ENCODE measurements around the gene FAM8A1.

The FAM8A1 gene

GRCh38 chr6:17589406-17590096 lies 10.6 kb upstream of the FAM8A1 start:
- TF ChIP-seq REST (IDR thresholded peaks at IDR 0.05; ENCODE audit: insufficient replicate concordance, low read depth), result no peak
- TF ChIP-seq CTCF (IDR thresholded peaks at IDR 0.05; ENCODE audit: insufficient read depth, low read length), result no peak
- TF ChIP-seq GABPA (IDR thresholded peaks at IDR 0.05; ENCODE audit: low read depth), result no peak
- TF ChIP-seq POLR2AphosphoS5 (IDR thresholded peaks at IDR 0.05; ENCODE audit: low read depth), result no peak
- TF ChIP-seq SPI1 (IDR thresholded peaks at IDR 0.05; ENCODE audit: borderline replicate concordance, low read depth), result no peak
- Histone ChIP-seq H3K27ac (replicated peaks) (no peak overlapping the region), H3K27me3 (ENCODE audit: insufficient read depth, poor library complexity, severe bottlenecking) (no peaks in the 10 kb centered on the region), H3K4me3 (replicated peaks; ENCODE audit: insufficient read depth, low read length) (no peak overlapping the region)
- DNase-seq (ENCODE audit: low read depth in 1 of 2, low spot score in 1 of 2), result no peak

GRCh38 chr6:17591287-17591686 lies 8.8 kb upstream of the FAM8A1 start:
- H3K27ac ChIP-seq (replicated peaks), result no peak overlapping the region
- TF ChIP-seq GABPA (IDR thresholded peaks at IDR 0.05; ENCODE audit: low read depth), result no peak
- no peak for TF ChIP-seq POLR2AphosphoS5 (IDR thresholded peaks at IDR 0.05; ENCODE audit: low read depth)
- no peaks in the 10 kb centered on the region for H3K27me3 ChIP-seq (ENCODE audit: insufficient read depth, poor library complexity, severe bottlenecking)
- no peak for DNase-seq (ENCODE audit: low read depth in 1 of 2, low spot score in 1 of 2)
- H3K4me3 ChIP-seq (replicated peaks; ENCODE audit: insufficient read depth, low read length), result no peak overlapping the region

- TF ChIP-seq POLR2AphosphoS5 (IDR thresholded peaks at IDR 0.05; ENCODE audit: low read depth) (no peak), REST (IDR thresholded peaks at IDR 0.05; ENCODE audit: insufficient replicate concordance, low read depth) (no peak), CTCF (IDR thresholded peaks at IDR 0.05; ENCODE audit: insufficient read depth, low read length) (no peak), GABPA (IDR thresholded peaks at IDR 0.05; ENCODE audit: low read depth) (no peak), SPI1 (IDR thresholded peaks at IDR 0.05; ENCODE audit: borderline replicate concordance, low read depth) (no peak)
Measured at GRCh38 chr6:17593246-17593645, 6.9 kb upstream of the FAM8A1 start.

GRCh38 chr6:17596085-17596484 lies 4.0 kb upstream of the FAM8A1 start:
- TF ChIP-seq CTCF (IDR thresholded peaks at IDR 0.05; ENCODE audit: insufficient read depth, low read length) (no peak), POLR2AphosphoS5 (IDR thresholded peaks at IDR 0.05; ENCODE audit: low read depth) (no peak), GABPA (IDR thresholded peaks at IDR 0.05; ENCODE audit: low read depth) (no peak), SPI1 (IDR thresholded peaks at IDR 0.05; ENCODE audit: borderline replicate concordance, low read depth) (no peak), REST (IDR thresholded peaks at IDR 0.05; ENCODE audit: insufficient replicate concordance, low read depth) (no peak)
- Histone ChIP-seq H3K27me3 (ENCODE audit: insufficient read depth, poor library complexity, severe bottlenecking) (no peaks in the 10 kb centered on the region), H3K4me3 (replicated peaks; ENCODE audit: insufficient read depth, low read length) (no peak overlapping the region), H3K27ac (replicated peaks) (no peak overlapping the region)
- no peak for DNase-seq (ENCODE audit: low read depth in 1 of 2, low spot score in 1 of 2)

More at GRCh38 chr6:17593246-17593645, 6.9 kb upstream of the FAM8A1 start:
- H3K27me3 ChIP-seq (ENCODE audit: insufficient read depth, poor library complexity, severe bottlenecking), result no peaks in the 10 kb centered on the region
- DNase-seq (ENCODE audit: low read depth in 1 of 2, low spot score in 1 of 2), result no peak
- H3K27ac ChIP-seq (replicated peaks), result no peak overlapping the region
- H3K4me3 ChIP-seq (replicated peaks; ENCODE audit: insufficient read depth, low read length), result no peak overlapping the region
